Body of pancreas (tissue), 4 donors: ENCODE results near the gene TWF2.

Experiments used
- CTCF ChIP-seq, 7 experiments: fragments of 450-650 bp in 4 of 7; fragments of 200-600 bp in 3 of 7; sonication (generic) in 3 of 7; IDR thresholded peaks; one replicate each; pipeline ENCODE4 v1.5.1; 2016 to 2019; ENCODE audit warnings: antibody characterized with exemption in 7 of 7
- POLR2A ChIP-seq, 3 donors: fragments of 450-650 bp; IDR thresholded peaks; one replicate each; pipeline ENCODE4 v1.6.1; 2016; ENCODE audit warnings: antibody characterized with exemption in 3 of 3, mild to moderate bottlenecking in 2 of 3

GRCh38 chr3:52240059-52240885 is 1.3 kb upstream of the TWF2 start:
- no peak for TF ChIP-seq CTCF (IDR thresholded peaks at IDR 0.05)
- TF ChIP-seq POLR2A (IDR thresholded peaks at IDR 0.05) = no peak
